Spleen (tissue), 11 donors: Measurements from ENCODE around the gene HCAR3. TPM values are rescaled to one million over a fixed set of nuclear protein-coding genes. Genes with fewer than 3 reads are reported as not detected.

Experiments
- DNase-seq: peaks from one replicate; pipeline ENCODE4 v3.0.0-alpha.2; 2020
- H3K27ac ChIP-seq, 8 donors: fragments of 200-600 bp; sonication (generic) in 7 of 8; 1 replicate in 4 of 8; 2 replicates in 4 of 8; pipeline versions ENCODE4 v1.5.0 to v1.8.0; 2016 to 2021; ENCODE audit warnings: inconsistent platforms in 4 of 8, mild to moderate bottlenecking in 4 of 8, moderate library complexity in 1 of 8
- H3K27me3 ChIP-seq, 7 donors: fragments of 200-600 bp; sonication (generic) in 6 of 7; replicated peaks in 1 of 7; 1 replicate in 4 of 7; 2 replicates in 3 of 7; pipeline versions ENCODE4 v1.5.0 to v1.8.0; 2016 to 2021; ENCODE audit warnings: inconsistent platforms in 3 of 7, mild to moderate bottlenecking in 1 of 7
- H3K36me3 ChIP-seq, 6 donors: fragments of 200-600 bp; sonication (generic) in 5 of 6; 1 replicate in 4 of 6; 2 replicates in 2 of 6; pipeline versions ENCODE4 v1.5.0 to v1.8.0; 2016 to 2021; ENCODE audit warnings: inconsistent platforms in 2 of 6
- H3K4me1 ChIP-seq, 6 donors: fragments of 200-600 bp; sonication (generic) in 5 of 6; 1 replicate in 3 of 6; 2 replicates in 3 of 6; pipeline versions ENCODE4 v1.5.0 to v1.8.0; 2016 to 2021; ENCODE audit warnings: inconsistent platforms in 3 of 6
- H3K4me3 ChIP-seq, 8 donors: fragments of 200-600 bp; sonication (generic) in 7 of 8; 1 replicate in 4 of 8; 2 replicates in 4 of 8; pipeline versions ENCODE4 v1.5.0 to v1.8.0; 2016 to 2021; ENCODE audit warnings: inconsistent platforms in 4 of 8, mild to moderate bottlenecking in 4 of 8, moderate library complexity in 2 of 8
- H3K9me3 ChIP-seq, 8 donors: fragments of 200-600 bp; sonication (generic) in 7 of 8; 1 replicate in 4 of 8; 2 replicates in 4 of 8; pipeline versions ENCODE4 v1.5.0 to v1.8.0; 2016 to 2021; ENCODE audit warnings: inconsistent platforms in 4 of 8
- POLR2A ChIP-seq, 3 donors: fragments of 450-650 bp; IDR thresholded peaks; one replicate each; pipeline ENCODE4 v1.5.1; 2017; ENCODE audit warnings: antibody characterized with exemption in 3 of 3, mild to moderate bottlenecking in 1 of 3
- POLR2AphosphoS5 ChIP-seq, 3 donors: sonication (generic); formaldehyde crosslinking; IDR thresholded peaks; one replicate each; pipeline ENCODE4 v1.5.1; 2017; ENCODE audit warnings: antibody characterized with exemption in 3 of 3
- WGBS, 5 donors: extraction: QIAGEN DNeasy Blood & Tissue Kit in 3 of 5; methylation state at CpG; one replicate each; pipeline versions ENCODE4 v1.1.5 to v1.1.7; 2013 to 2018; 5-methylcytosine and 5-hydroxymethylcytosine counted together
- intact Hi-C: fragments of 100-400 bp; cut with DNase I; formaldehyde crosslinking; loops from one replicate; pipeline ENCODE4 v1.15.0; 2023; ENCODE audit warnings: low total_unique reads
- polyA plus RNA-seq, 3 donors: library from polyadenylated mRNA; stranded (reverse); fragments of 200-250 nt; gene quantifications; one replicate each; pipeline ENCODE4 v1.2.1, GENCODE V29; 2013
- small RNA-seq, 4 donors: library from RNA; depleted of rRNA; stranded (forward); fragments of <200 nt; gene quantifications; one replicate each; pipeline ENCODE3, GENCODE V24; 2016
- total RNA-seq, 7 donors: library from RNA; depleted of rRNA in 3 of 7; stranded (reverse); fragments of >200 nt in 3 of 7; fragmentation: NEBNext Ultra II Directional in 4 of 7; extraction: Animal tissue kit (Norgen Biotek cat#: 25700) in 4 of 7; gene quantifications; one replicate each; pipeline versions ENCODE4 v1.1.0 to v1.2.1, GENCODE V29; 2016 to 2021
- TF ChIP-seq, protein P1 (sequence below), 11 experiments: fragments of 200-600 bp in 7 of 11; fragments of 450-650 bp in 4 of 11; sonication (generic) in 4 of 11; IDR thresholded peaks in 8 of 11; conservative IDR thresholded peaks in 3 of 11; 1 replicate in 7 of 11; 2 replicates in 4 of 11; pipeline versions ENCODE4 v1.4.0 to v1.8.0; 2016 to 2021; ENCODE audit warnings: antibody characterized with exemption in 11 of 11, inconsistent platforms in 4 of 11, mild to moderate bottlenecking in 1 of 11
- donor health status: healthy with polysubstance abuse.
- donor health status: DM: no; HTN: no; CAD: no; lungs with moderate emphysema.
- donor health status: DM: no; HTN: no; CAD: no.
- donor health status: Bipolar disorder and iron deficiency.
- donor health status: healthy.
- donor health status: DM: no; HTN: no; CAD: no.
- donor health status: DM: yes; HTN: yes; CAD: no.

HCAR3 gene
- total and polyA plus RNA-seq, 10 donors: 0.36 to 92.8 (median 19.2) TPM

DNA sequence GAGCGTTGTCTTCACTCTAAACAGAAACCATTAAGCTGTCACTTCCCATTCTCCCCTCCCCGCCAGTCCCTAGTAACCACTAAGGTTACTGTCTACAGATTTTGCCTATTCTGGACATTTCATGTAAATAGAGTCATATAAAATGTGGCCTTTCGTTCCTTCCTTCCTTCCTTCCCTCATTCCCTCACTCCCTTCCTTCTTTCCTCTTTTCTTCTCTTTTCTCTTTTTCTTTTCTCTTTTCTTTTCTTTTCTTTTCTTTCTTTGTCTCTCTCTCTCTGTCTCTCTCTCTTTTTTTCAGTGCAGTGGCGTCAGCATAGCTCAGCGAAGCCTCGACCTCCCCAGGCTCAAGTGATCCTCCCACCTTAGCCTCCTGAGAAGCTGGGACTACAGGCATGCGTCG, 51.3 kb downstream of the HCAR3 start:
- Histone ChIP-seq H3K4me1 (no peaks in the 10 kb centered on the region), H3K27me3 (no peaks in the 10 kb centered on the region), H3K27ac (no peak overlapping the region), H3K4me3 (no peak overlapping the region), H3K36me3 (no peaks in the 10 kb centered on the region), H3K9me3 (no peaks in the 10 kb centered on the region)
- WGBS, 5 donors: 73 to 81% (median 75%) methylated on average over 8 of the region's 8 CpGs
- intact Hi-C loops: no loop called here
- TF ChIP-seq POLR2A (IDR thresholded peaks at IDR 0.05) (no peak), POLR2AphosphoS5 (IDR thresholded peaks at IDR 0.05) (no peak)
- TF ChIP-seq, protein P1, sequence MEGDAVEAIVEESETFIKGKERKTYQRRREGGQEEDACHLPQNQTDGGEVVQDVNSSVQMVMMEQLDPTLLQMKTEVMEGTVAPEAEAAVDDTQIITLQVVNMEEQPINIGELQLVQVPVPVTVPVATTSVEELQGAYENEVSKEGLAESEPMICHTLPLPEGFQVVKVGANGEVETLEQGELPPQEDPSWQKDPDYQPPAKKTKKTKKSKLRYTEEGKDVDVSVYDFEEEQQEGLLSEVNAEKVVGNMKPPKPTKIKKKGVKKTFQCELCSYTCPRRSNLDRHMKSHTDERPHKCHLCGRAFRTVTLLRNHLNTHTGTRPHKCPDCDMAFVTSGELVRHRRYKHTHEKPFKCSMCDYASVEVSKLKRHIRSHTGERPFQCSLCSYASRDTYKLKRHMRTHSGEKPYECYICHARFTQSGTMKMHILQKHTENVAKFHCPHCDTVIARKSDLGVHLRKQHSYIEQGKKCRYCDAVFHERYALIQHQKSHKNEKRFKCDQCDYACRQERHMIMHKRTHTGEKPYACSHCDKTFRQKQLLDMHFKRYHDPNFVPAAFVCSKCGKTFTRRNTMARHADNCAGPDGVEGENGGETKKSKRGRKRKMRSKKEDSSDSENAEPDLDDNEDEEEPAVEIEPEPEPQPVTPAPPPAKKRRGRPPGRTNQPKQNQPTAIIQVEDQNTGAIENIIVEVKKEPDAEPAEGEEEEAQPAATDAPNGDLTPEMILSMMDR (IDR thresholded peaks at IDR 0.05 in 8 of 11, conservative IDR thresholded peaks at IDR 0.05 in 3 of 11): no peak
- DNase-seq: no peak

Small RNAs within 50 kb of the gene (small RNA-seq; reads per million reads assigned to genes)
- 0 reads per million in 4 donors for gene AC026333.2

Other genes with a start within 250 kb of the HCAR3 start
- gene ZCCHC8, start 215.9 kb downstream of the HCAR3 start, total RNA-seq: 10 to 100 TPM; 28.2 to 37.1 (median 31.1) TPM
- gene ZCCHC8, start 215.9 kb downstream of the HCAR3 start, polyA plus RNA-seq: 10 to 100 TPM; 20.6 to 25.9 (median 24.5) TPM
- 100 to 1,000 TPM in 1 of 7 donors, 10 to 100 TPM in 6; 65.7 to 104 (median 88.1) TPM for gene RSRC2, start 189.9 kb downstream of the HCAR3 start, total RNA-seq
- gene RSRC2, start 189.9 kb downstream of the HCAR3 start, polyA plus RNA-seq: 10 to 100 TPM; 39.3 to 59.0 (median 51.8) TPM
- gene KNTC1, start 189.6 kb downstream of the HCAR3 start, total RNA-seq: 10 to 100 TPM; 22.7 to 46.1 (median 29.9) TPM
- 10 to 100 TPM; 13.4 to 25.3 (median 16.9) TPM for gene KNTC1, start 189.6 kb downstream of the HCAR3 start, polyA plus RNA-seq
- gene HCAR2, start 13.5 kb downstream of the HCAR3 start, total RNA-seq: 10 to 100 TPM in 6 of 7 donors, 1 to 10 TPM in 1; 9.9 to 43.0 (median 20.7) TPM
- gene HCAR2, start 13.5 kb downstream of the HCAR3 start, polyA plus RNA-seq: 1 to 10 TPM in 2 of 3 donors, under 1 TPM in 1; 0.53 to 1.8 (median 1.0) TPM
- gene HCAR1, start 14.0 kb upstream of the HCAR3 start, total RNA-seq: 10 to 100 TPM in 2 of 7 donors, 1 to 10 TPM in 5; 1.5 to 10.8 (median 4.4) TPM
- under 1 TPM; 0.26 to 0.70 (median 0.53) TPM for gene HCAR1, start 14.0 kb upstream of the HCAR3 start, polyA plus RNA-seq
- 10 to 100 TPM; 29.0 to 41.7 (median 38.5) TPM for gene DENR, start 36.0 kb upstream of the HCAR3 start, total RNA-seq
- gene DENR, start 36.0 kb upstream of the HCAR3 start, polyA plus RNA-seq: 10 to 100 TPM; 26.6 to 36.0 (median 28.3) TPM
- 1 to 10 TPM; 1.0 to 2.2 (median 1.6) TPM for gene CCDC62, start 57.8 kb upstream of the HCAR3 start, total RNA-seq
- gene CCDC62, start 57.8 kb upstream of the HCAR3 start, polyA plus RNA-seq: under 1 TPM; 0.52 to 0.54 (median 0.52) TPM
- 10 to 100 TPM; 40.3 to 65.2 (median 48.0) TPM for gene HIP1R, start 118.6 kb upstream of the HCAR3 start, total RNA-seq
- 10 to 100 TPM; 42.2 to 65.9 (median 65.1) TPM for gene HIP1R, start 118.6 kb upstream of the HCAR3 start, polyA plus RNA-seq
- gene VPS37B, start 179.3 kb upstream of the HCAR3 start, total RNA-seq: 10 to 100 TPM; 43.4 to 67.5 (median 54.2) TPM
- gene VPS37B, start 179.3 kb upstream of the HCAR3 start, polyA plus RNA-seq: 10 to 100 TPM; 24.8 to 42.7 (median 29.6) TPM
- 1 to 10 TPM; 4.1 to 6.2 (median 5.5) TPM for gene ABCB9, start 249.7 kb upstream of the HCAR3 start, total RNA-seq
- 1 to 10 TPM; 1.5 to 2.8 (median 1.7) TPM for gene ABCB9, start 249.7 kb upstream of the HCAR3 start, polyA plus RNA-seq